Keratinocyte (primary cell): ENCODE data around the gene FAM229A. TPM values are rescaled to one million over a fixed set of nuclear protein-coding genes. Genes with fewer than 3 reads are reported as not detected.

Experiments used
- DNase-seq: peaks from one replicate; pipeline ENCODE4 v3.0.0-alpha.2; 2011; ENCODE audit warnings: low read depth, missing footprints, low spot score
- FAIRE-seq: peaks from 2 replicates; lab custom pipeline; 2011; peaks lifted over from hg19 to GRCh38; lab: Jason Lieb, UNC
- H2AFZ ChIP-seq: 2 replicates; pipeline ENCODE4 v1.6.0; 2012; ENCODE audit warnings: low read length, control low read depth, inconsistent platforms; ENCODE audit not compliant: control insufficient read depth
- H3K27ac ChIP-seq: 2 replicates; pipeline ENCODE4 v1.5.1; 2011; ENCODE audit warnings: low read length; ENCODE audit not compliant: control insufficient read depth, insufficient read depth
- H3K27me3 ChIP-seq: 3 replicates; pipeline ENCODE4 v1.6.0; 2011; ENCODE audit warnings: low read length; ENCODE audit not compliant: control insufficient read depth, insufficient read depth; ENCODE audit errors: extremely low read depth
- H3K36me3 ChIP-seq, 2 experiments: 2 replicates in 1 of 2; 3 replicates in 1 of 2; pipeline ENCODE4 v1.5.1; 2011; ENCODE audit warnings: low read length in 2 of 2, mild to moderate bottlenecking in 1 of 2; ENCODE audit not compliant: control insufficient read depth in 2 of 2, insufficient read depth in 2 of 2; ENCODE audit errors: extremely low read depth in 1 of 2
- H3K4me1 ChIP-seq: 3 replicates; pipeline ENCODE4 v1.5.1; 2011; ENCODE audit warnings: low read length; ENCODE audit not compliant: control insufficient read depth, insufficient read depth; ENCODE audit errors: extremely low read depth
- H3K4me2 ChIP-seq: 3 replicates; pipeline ENCODE4 v1.6.0; 2011; ENCODE audit warnings: low read depth, low read length; ENCODE audit not compliant: control insufficient read depth, insufficient read depth; ENCODE audit errors: extremely low read depth
- H3K4me3 ChIP-seq, 3 experiments: fragments of 200-600 bp in 1 of 3; sonication (generic) in 1 of 3; 2 replicates in 2 of 3; 3 replicates in 1 of 3; pipeline ENCODE4 v1.5.1; 2011 to 2016; ENCODE audit warnings: low read length in 3 of 3, mild to moderate bottlenecking in 3 of 3, control low read depth in 2 of 3, inconsistent platforms in 1 of 3, low read depth in 1 of 3, mixed read lengths in 1 of 3, mixed run types in 1 of 3, moderate library complexity in 1 of 3; ENCODE audit not compliant: control insufficient read depth in 2 of 3, insufficient read depth in 2 of 3; ENCODE audit errors: extremely low read depth in 1 of 3
- H3K79me2 ChIP-seq: 2 replicates; pipeline ENCODE4 v1.6.0; 2012; ENCODE audit warnings: low read length; ENCODE audit not compliant: control insufficient read depth, insufficient read depth
- H3K9ac ChIP-seq: 3 replicates; pipeline ENCODE4 v1.6.0; 2011; ENCODE audit warnings: low read length; ENCODE audit not compliant: control insufficient read depth, insufficient read depth; ENCODE audit errors: extremely low read depth
- H3K9me1 ChIP-seq: 3 replicates; pipeline ENCODE4 v1.6.0; 2011; ENCODE audit warnings: low read length; ENCODE audit not compliant: control insufficient read depth, insufficient read depth; ENCODE audit errors: extremely low read depth
- H3K9me3 ChIP-seq: 2 replicates; pipeline ENCODE4 v1.5.1; 2012; ENCODE audit warnings: low read depth, low read length; ENCODE audit not compliant: control insufficient read depth
- H4K20me1 ChIP-seq: 3 replicates; pipeline ENCODE4 v1.6.0; 2011; ENCODE audit warnings: low read length; ENCODE audit not compliant: control insufficient read depth, insufficient read depth; ENCODE audit errors: extremely low read depth
- CTCF ChIP-seq, 3 experiments: IDR thresholded peaks in 1 of 3; conservative IDR thresholded peaks in 1 of 3; optimal IDR thresholded peaks in 1 of 3; 2 replicates in 2 of 3; 3 replicates in 1 of 3; pipeline versions ENCODE3 to v1.5.1; 2011; ENCODE audit warnings: low read length in 3 of 3, mild to moderate bottlenecking in 3 of 3, moderate library complexity in 2 of 3, control low read depth in 1 of 3, inconsistent platforms in 1 of 3; ENCODE audit not compliant: insufficient read depth in 2 of 3; ENCODE audit errors: extremely low read depth in 1 of 3
- EZH2 ChIP-seq: IDR thresholded peaks from one replicate; pipeline ENCODE4 v1.6.1; 2012; ENCODE audit warnings: inconsistent platforms, mild to moderate bottlenecking, low read length, moderate library complexity
- dilution Hi-C: fragments of 300-500 bp; cut with MboI; formaldehyde crosslinking; loops from one replicate; pipeline ENCODE4 v1.7.0; 2020; ENCODE audit warnings: low sequenced_read_pairs; ENCODE audit not compliant: extremely low pct_ligation_motif_present
- polyA plus RNA-seq, 5 experiments: library from polyadenylated mRNA; depleted of rRNA in 3 of 5; stranded (reverse) in 3 of 5; stranded (forward) in 1 of 5; unstranded in 1 of 5; fragments of >200 nt; gene quantifications; 1 replicate in 1 of 5; 2 replicates in 3 of 5; 3 replicates in 1 of 5; pipeline versions ENCODE4 v1.2.1 to v1.2.3, GENCODE V29; 2011 to 2012; ENCODE audit warnings: missing spikeins in 2 of 5, low read depth in 1 of 5, low replicate concordance in 1 of 5

The FAM229A gene
- polyA plus RNA-seq, 1 donor (not counting 4 experiments of a cell fraction or from before 2014, with no cell fraction given): 1.1 TPM

- Histone ChIP-seq H3K79me2 (no peaks in the 10 kb centered on the region), H3K9me3 (no peaks in the 10 kb centered on the region), H3K9me1 (no peaks in the 10 kb centered on the region), H3K27ac (no peak overlapping the region), H3K27me3 (peaks cover 14% of the 10 kb centered on the region), H3K4me1 (peaks cover 27% of the 10 kb centered on the region), H2AFZ (no peak overlapping the region), H3K4me2 (no peak overlapping the region), H3K4me3 (no peak overlapping the region), H3K36me3 (no peaks in the 10 kb centered on the region), H4K20me1 (peaks cover 2% of the 10 kb centered on the region), H3K9ac (peak overlapping the region; percentile 37)
- dilution Hi-C loops: no loop called here
- TF ChIP-seq CTCF (optimal IDR thresholded peaks at IDR 0.05 in 1 of 3, IDR thresholded peaks at IDR 0.05 in 1 of 3, conservative IDR thresholded peaks at IDR 0.05 in 1 of 3; ENCODE audit: extremely low read depth in 1 of 3, insufficient read depth in 2 of 3, low read length in 3 of 3): no peak
- no peak for TF ChIP-seq EZH2
- no peak for FAIRE-seq
- no peak for DNase-seq
Measured at GRCh38 chr1:32337855-32338636, 24.2 kb downstream of the FAM229A start.

GRCh38 chr1:32336963-32337675, 25.2 kb downstream of the FAM229A start:
- H3K36me3 ChIP-seq: peaks cover 3 to 6% of the 10 kb centered on the region in 2 experiments
- H3K27ac ChIP-seq: no peak overlapping the region
- dilution Hi-C loops: no loop called here
- H4K20me1 ChIP-seq: peaks cover 2% of the 10 kb centered on the region
- H3K79me2 ChIP-seq: no peaks in the 10 kb centered on the region
- H3K4me1 ChIP-seq: peaks cover 34% of the 10 kb centered on the region
- H3K9me1 ChIP-seq: no peaks in the 10 kb centered on the region
- H3K9ac ChIP-seq: no peak overlapping the region
- H3K4me3 ChIP-seq: no peak overlapping the region
- peaks cover 14% of the 10 kb centered on the region for H3K27me3 ChIP-seq
- DNase-seq: no peak
- no peak overlapping the region for H2AFZ ChIP-seq
- no peak for FAIRE-seq
- no peak for TF ChIP-seq CTCF (optimal IDR thresholded peaks at IDR 0.05 in 1 of 3, IDR thresholded peaks at IDR 0.05 in 1 of 3, conservative IDR thresholded peaks at IDR 0.05 in 1 of 3; ENCODE audit: extremely low read depth in 1 of 3, insufficient read depth in 2 of 3, low read length in 3 of 3)
- no peak for TF ChIP-seq EZH2
- no peaks in the 10 kb centered on the region for H3K9me3 ChIP-seq
- no peak overlapping the region for H3K4me2 ChIP-seq
